Left lung (tissue), 10 donors: ENCODE results near the gene C3orf62. TPM values are rescaled to one million over a fixed set of nuclear protein-coding genes. Genes with fewer than 3 reads are reported as not detected.

ENCODE experiments used
- ATAC-seq: fragments of 200-7000 bp; cut with Tn5 transposase; one replicate; pipeline ENCODE4 v1.9.1; 2020; ENCODE audit warnings: moderate library complexity
- DNase-seq, 4 donors: peaks; one replicate each; pipeline ENCODE4 v3.0.0-alpha.2; 2013 to 2020
- H3K27ac ChIP-seq, 2 donors: fragments of 200-600 bp; sonication (generic) in 1 of 2; one replicate each; pipeline versions ENCODE4 v1.5.0 to v1.8.0; 2020 to 2021
- H3K27me3 ChIP-seq, 2 donors: fragments of 200-600 bp; sonication (generic) in 1 of 2; one replicate each; pipeline versions ENCODE4 v1.5.0 to v1.8.0; 2020 to 2021
- H3K36me3 ChIP-seq, 2 donors: fragments of 200-600 bp; sonication (generic) in 1 of 2; one replicate each; pipeline versions ENCODE4 v1.5.0 to v1.8.0; 2020 to 2021
- H3K4me1 ChIP-seq, 2 donors: fragments of 200-600 bp; one replicate each; pipeline ENCODE4 v1.8.0; 2021
- H3K4me3 ChIP-seq, 2 donors: fragments of 200-600 bp; sonication (generic) in 1 of 2; one replicate each; pipeline versions ENCODE4 v1.5.0 to v1.8.0; 2020 to 2021; ENCODE audit warnings: mild to moderate bottlenecking in 1 of 2
- H3K9me3 ChIP-seq, 2 donors: fragments of 200-600 bp; sonication (generic) in 1 of 2; one replicate each; pipeline versions ENCODE4 v1.5.0 to v1.8.0; 2020 to 2021
- CTCF ChIP-seq, 2 donors: fragments of 200-600 bp; sonication (generic) in 1 of 2; IDR thresholded peaks; one replicate each; pipeline versions ENCODE4 v1.5.0 to v1.8.0; 2021; ENCODE audit warnings: antibody characterized with exemption in 2 of 2
- intact Hi-C, 2 donors: fragments of 100-400 bp; cut with DNase I; formaldehyde crosslinking; loops; one replicate each; pipeline versions ENCODE4 v1.11.2 to v1.14.2; 2022
- polyA plus RNA-seq, 6 donors: library from polyadenylated mRNA; unstranded; fragments of 120-200 nt; gene quantifications; one replicate each; pipeline ENCODE4 v1.2.1, GENCODE V29; 2013; ENCODE audit not compliant: insufficient read length in 6 of 6
- total RNA-seq, 2 donors: library from RNA; stranded (reverse); fragmentation: NEBNext Ultra II Directional; extraction: Animal tissue kit (Norgen Biotek cat#: 25700); gene quantifications; one replicate each; pipeline ENCODE4 v1.2.1, GENCODE V29; 2021
- donor health status: DM: no; HTN: yes; CAD: no.
- donor health status: DM: no; HTN: no; CAD: no.

Gene C3orf62
- total and polyA plus RNA-seq, 8 donors: 4.2 to 13.7 (median 11.0) TPM

GRCh38 chr3:49300595-49300994 lies 23.6 kb upstream of the C3orf62 start:
- H3K36me3 ChIP-seq: peaks cover 0 to 100% of the 10 kb centered on the region in 2 donors
- ATAC-seq: no peak

GRCh38 chr3:49298511-49298910 lies 21.5 kb upstream of the C3orf62 start:
- ATAC-seq (no peak), DNase-seq (no peak)
- Histone ChIP-seq H3K4me1 (peaks cover 3 to 23% of the 10 kb centered on the region in 2 donors), H3K27me3 (no peaks in the 10 kb centered on the region), H3K4me3 (no peak overlapping the region), H3K9me3 (no peaks in the 10 kb centered on the region), H3K27ac (no peak overlapping the region), H3K36me3 (peaks cover 0 to 100% of the 10 kb centered on the region in 2 donors)
- no peak for TF ChIP-seq CTCF (IDR thresholded peaks at IDR 0.05)
- intact Hi-C loops: loop anchor here in 1 of 2 donors (10.0 kb wide), 2 partner anchors 124 to 146 kb away; partner anchors contain the start of gene KLHDC8B

More at GRCh38 chr3:49300595-49300994, 23.6 kb upstream of the C3orf62 start:
- no peak for TF ChIP-seq CTCF (IDR thresholded peaks at IDR 0.05)
- intact Hi-C loops: no loop called here
- no peaks in the 10 kb centered on the region for H3K27me3 ChIP-seq
- no peaks in the 10 kb centered on the region for H3K9me3 ChIP-seq
- no peak overlapping the region for H3K27ac ChIP-seq
- DNase-seq: no peak
- H3K4me3 ChIP-seq: no peak overlapping the region
- peaks cover 3 to 17% of the 10 kb centered on the region in 2 donors for H3K4me1 ChIP-seq

- H3K9me3 ChIP-seq: no peaks in the 10 kb centered on the region
- no peak overlapping the region for H3K4me3 ChIP-seq
- H3K27me3 ChIP-seq: no peaks in the 10 kb centered on the region
- TF ChIP-seq CTCF (IDR thresholded peaks at IDR 0.05): no peak
- peak in 1 of 4 donors; percentile 43 for DNase-seq
- ATAC-seq: peak; percentile 78
- intact Hi-C loops: loop anchor here in 1 of 2 donors (10.0 kb wide), 2 partner anchors 122 to 148 kb away; partner anchors contain the start of gene KLHDC8B
- H3K36me3 ChIP-seq: peaks cover 0 to 100% of the 10 kb centered on the region in 2 donors
- H3K27ac ChIP-seq: peak overlapping the region; percentile 70 to 74
- peaks cover 3 to 23% of the 10 kb centered on the region in 2 donors for H3K4me1 ChIP-seq
Observed at GRCh38 chr3:49296781-49297411, 19.9 kb upstream of the C3orf62 start.

- intact Hi-C loops: loop anchor here in 1 of 2 donors (10.0 kb wide), 2 partner anchors 121 to 149 kb away; partner anchors contain the start of gene KLHDC8B
Observed at GRCh38 chr3:49295489-49296058, 18.5 kb upstream of the C3orf62 start.

More at GRCh38 chr3:49295489-49296058, 18.5 kb upstream of the C3orf62 start:
- H3K4me1 ChIP-seq: peaks cover 3 to 23% of the 10 kb centered on the region in 2 donors
- no peak overlapping the region for H3K4me3 ChIP-seq
- TF ChIP-seq CTCF (IDR thresholded peaks at IDR 0.05): peak; percentile 50 to 61
- H3K9me3 ChIP-seq: no peaks in the 10 kb centered on the region
- ATAC-seq (peak; percentile 54), DNase-seq (peak in 1 of 4 donors; percentile 22)
- no peak overlapping the region for H3K27ac ChIP-seq
- H3K36me3 ChIP-seq: peaks cover 0 to 100% of the 10 kb centered on the region in 2 donors
- H3K27me3 ChIP-seq: no peaks in the 10 kb centered on the region
